K562 (cell line): ENCODE measurements around the gene DPCD. TPM values are rescaled to one million over a fixed set of nuclear protein-coding genes. Genes with fewer than 3 reads are reported as not detected.

Source experiments
- ADNP ChIP-seq: fragments of 200-800 bp; sonication (Bioruptor generic); IDR thresholded peaks from 2 replicates; pipeline ENCODE4 v1.6.1; 2016; ENCODE audit warnings: missing genetic modification characterization, missing compliant biosample characterization
- CCNT2 ChIP-seq: IDR thresholded peaks from 2 replicates; pipeline ENCODE4 v1.6.1; 2011; ENCODE audit warnings: borderline replicate concordance, low read depth, mild to moderate bottlenecking, moderate library complexity, mixed read lengths, low read length; ENCODE audit not compliant: insufficient read length; ENCODE audit errors: extremely low read depth
- DPF2 ChIP-seq: fragments of 450-650 bp; IDR thresholded peaks from 2 replicates; pipeline ENCODE4 v1.6.1; 2016
- HMGN3 ChIP-seq: IDR thresholded peaks from 2 replicates; pipeline ENCODE4 v1.6.1; 2011; ENCODE audit warnings: borderline replicate concordance, low read depth, mild to moderate bottlenecking, mixed read lengths, low read length; ENCODE audit not compliant: insufficient read length; ENCODE audit errors: extremely low read depth
- HNRNPUL1 ChIP-seq: fragments of 200-400 bp; formaldehyde crosslinking; IDR thresholded peaks from 2 replicates; pipeline ENCODE4 v1.6.1; 2017; ENCODE audit warnings: low read length
- KLF6 ChIP-seq: fragments of 250-450 bp; sonication (Bioruptor Pico); IDR thresholded peaks from 2 replicates; pipeline ENCODE4 v1.4.0; 2020; ENCODE audit warnings: mild to moderate bottlenecking, moderate library complexity, borderline replicate concordance
- MAFF ChIP-seq: IDR thresholded peaks from 2 replicates; pipeline ENCODE4 v1.6.1; 2012; ENCODE audit warnings: low read length, improper control_type of control experiment
- MAX ChIP-seq: sonication (generic); formaldehyde crosslinking; IDR thresholded peaks from 2 replicates; pipeline ENCODE4 v1.9.0; 2022; ENCODE audit warnings: mild to moderate bottlenecking, missing genetic modification reagents
- MCM7 ChIP-seq, 2 experiments: fragments of 450-650 bp; IDR thresholded peaks; 2 replicates each; pipeline ENCODE4 v1.6.1; 2016 to 2018
- NRF1 ChIP-seq, 2 experiments: fragments of 450-650 bp; IDR thresholded peaks in 1 of 2; conservative IDR thresholded peaks in 1 of 2; 2 replicates each; pipeline ENCODE4 v1.6.1; 2014; ENCODE audit warnings: mild to moderate bottlenecking in 2 of 2
- RBM22 ChIP-seq: fragments of 200-400 bp; formaldehyde crosslinking; IDR thresholded peaks from 2 replicates; pipeline ENCODE4 v1.6.1; 2018; ENCODE audit warnings: low read length, low read depth; ENCODE audit not compliant: poor library complexity, severe bottlenecking
- RCOR1 ChIP-seq, 2 experiments: IDR thresholded peaks; 2 replicates each; pipeline ENCODE4 v1.6.1; 2012; ENCODE audit warnings: low read depth in 2 of 2, low read length in 2 of 2, borderline replicate concordance in 1 of 2, improper control_type of control experiment in 1 of 2
- RNF2 ChIP-seq: sonication (generic); IDR thresholded peaks from 2 replicates; pipeline ENCODE4 v1.6.1; 2016
- THRA ChIP-seq: fragments of 450-650 bp; IDR thresholded peaks from 2 replicates; pipeline ENCODE4 v1.6.1; 2017; ENCODE audit warnings: mild to moderate bottlenecking, moderate library complexity
- WHSC1 ChIP-seq: IDR thresholded peaks from one replicate; pipeline ENCODE4 v1.6.1; 2012; ENCODE audit warnings: low read length, control low read depth, inconsistent platforms
- YY1 ChIP-seq, 3 experiments: IDR thresholded peaks; 2 replicates each; pipeline ENCODE4 v1.6.1; 2011; ENCODE audit warnings: low read length in 2 of 3, mild to moderate bottlenecking in 2 of 3, moderate library complexity in 2 of 3, borderline replicate concordance in 1 of 3, control low read depth in 1 of 3, low read depth in 1 of 3; ENCODE audit not compliant: insufficient read depth in 3 of 3, insufficient replicate concordance in 2 of 3, control insufficient read depth in 1 of 3, insufficient read length in 1 of 3; ENCODE audit errors: extremely low read depth in 1 of 3
- ZFX ChIP-seq: sonication (generic); formaldehyde crosslinking; IDR thresholded peaks from 2 replicates; pipeline ENCODE4 v1.8.0; 2022; ENCODE audit warnings: mild to moderate bottlenecking, missing genetic modification reagents, moderate library complexity
- ZNF197 ChIP-seq: fragments of 200-800 bp; sonication (Bioruptor generic); IDR thresholded peaks from 2 replicates; pipeline ENCODE4 v1.6.1; 2016; ENCODE audit warnings: low read depth, missing genetic modification characterization, missing compliant biosample characterization
- ZNF316 ChIP-seq: fragments of 450-650 bp; IDR thresholded peaks from 2 replicates; pipeline ENCODE4 v1.6.1; 2016
- ZNF583 ChIP-seq: fragments of 250-450 bp; sonication (Bioruptor Pico); IDR thresholded peaks from 2 replicates; pipeline ENCODE4 v1.4.0; 2020
- polyA plus RNA-seq, 8 experiments: library from polyadenylated mRNA; depleted of rRNA in 4 of 8; stranded (reverse) in 5 of 8; unstranded in 3 of 8; fragments of >200 nt; fragmentation: Nextera tagmentation in 2 of 8; fragmentation: Illumina TruSeq in 1 of 8; extraction: Ambion mirVana in 2 of 8; extraction: Trizol in 1 of 8; gene quantifications; 2 replicates each; pipeline versions ENCODE4 v1.2.1 to v1.2.3, GENCODE V29; 2011 to 2014; ENCODE audit warnings: inconsistent platforms in 1 of 8, missing spikeins in 1 of 8
- total RNA-seq, 7 experiments: library from RNA; depleted of rRNA in 6 of 7; stranded (reverse); fragments of >200 nt in 6 of 7; fragmentation: Illumina TruSeq in 2 of 7; extraction: Trizol in 2 of 7; gene quantifications; 2 replicates each; pipeline versions ENCODE4 v1.2.1 to v1.2.3, GENCODE V29; 2011 to 2021; ENCODE audit warnings: low replicate concordance in 1 of 7
- TF ChIP-seq, protein P1 (sequence below): sonication (generic); formaldehyde crosslinking; IDR thresholded peaks from 2 replicates; pipeline ENCODE4 v1.8.0; 2022; ENCODE audit warnings: missing genetic modification reagents, mild to moderate bottlenecking, moderate library complexity, borderline replicate concordance
- TF ChIP-seq, protein P2 (sequence below): fragments of 450-650 bp; conservative IDR thresholded peaks from 2 replicates; pipeline ENCODE4 v1.6.1; 2016; ENCODE audit warnings: missing genetic modification characterization, low read depth, mild to moderate bottlenecking, control low read depth, missing compliant biosample characterization
- TF ChIP-seq, protein P3 (sequence below): fragments of 450-650 bp; IDR thresholded peaks from 2 replicates; pipeline ENCODE4 v1.6.1; 2016

DPCD gene
- total and polyA plus RNA-seq, 9 of the 15 experiments (the other 6 are each of a cell fraction or from before 2014, with no cell fraction given), result 12.1 to 45.2 (median 20.0) TPM

DNA sequence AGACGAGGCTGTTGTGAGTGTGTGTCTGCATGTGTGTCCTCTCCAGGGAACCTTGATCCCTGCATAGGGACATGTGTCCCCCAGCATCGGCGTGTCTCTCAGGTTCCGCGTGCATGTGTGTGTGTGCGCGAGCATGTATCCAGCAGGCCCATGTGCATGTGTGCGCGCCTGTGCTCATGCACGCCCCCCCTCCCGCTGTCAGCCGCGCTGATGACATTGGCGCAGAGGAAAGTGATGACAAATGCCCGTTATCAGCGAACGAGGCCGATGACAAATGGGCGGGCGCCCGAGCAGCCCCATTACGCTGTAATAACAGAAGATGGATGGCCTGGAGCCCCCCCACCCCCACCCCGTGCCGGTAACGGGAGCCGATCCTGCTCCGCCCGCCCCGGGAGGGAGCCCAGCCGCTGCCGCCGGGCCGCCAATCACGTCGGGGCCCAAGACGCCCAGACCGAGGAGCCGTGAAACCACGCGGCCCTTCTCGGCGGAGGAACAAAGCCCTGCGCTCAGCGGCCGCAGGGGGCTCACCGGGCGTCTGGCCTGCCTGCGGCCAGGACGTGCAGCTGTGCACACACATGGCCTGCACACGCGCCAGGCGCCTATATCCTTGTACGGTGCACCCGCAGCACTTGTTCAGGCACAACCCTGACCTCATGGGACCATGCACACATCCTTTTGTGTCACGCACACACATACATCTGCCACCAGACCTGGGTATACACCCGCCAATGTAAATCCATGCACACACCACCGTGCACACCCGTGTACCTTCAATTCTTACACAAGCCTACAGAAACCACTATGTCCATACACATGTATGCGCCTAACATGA lies 21.6 kb upstream of the DPCD start (continued):
- TF ChIP-seq ZNF316, result no peak
- peak; percentile 43 to 59 for TF ChIP-seq NRF1 (conservative IDR thresholded peaks at IDR 0.05 in 1 of 2, IDR thresholded peaks at IDR 0.05 in 1 of 2)
- TF ChIP-seq RBM22, result no peak
- peak; percentile 69 for TF ChIP-seq HMGN3
- TF ChIP-seq, protein P1, sequence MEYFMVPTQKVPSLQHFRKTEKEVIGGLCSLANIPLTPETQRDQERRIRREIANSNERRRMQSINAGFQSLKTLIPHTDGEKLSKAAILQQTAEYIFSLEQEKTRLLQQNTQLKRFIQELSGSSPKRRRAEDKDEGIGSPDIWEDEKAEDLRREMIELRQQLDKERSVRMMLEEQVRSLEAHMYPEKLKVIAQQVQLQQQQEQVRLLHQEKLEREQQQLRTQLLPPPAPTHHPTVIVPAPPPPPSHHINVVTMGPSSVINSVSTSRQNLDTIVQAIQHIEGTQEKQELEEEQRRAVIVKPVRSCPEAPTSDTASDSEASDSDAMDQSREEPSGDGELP, result peak; percentile 85
- no peak for TF ChIP-seq HNRNPUL1
- TF ChIP-seq CCNT2, result peak; percentile 66
- TF ChIP-seq DPF2, result 0 out of 2 replicates have a peak, but pooled peaks have one; percentile 24
- no peak for TF ChIP-seq MAFF
- no peak for TF ChIP-seq ZNF583 (CRISPR knock-in tag)
- TF ChIP-seq WHSC1, result no peak
- TF ChIP-seq MCM7 (IDR thresholded peaks at IDR 0.05), result no peak
- no peak for TF ChIP-seq ADNP (tag)
- TF ChIP-seq THRA, result no peak
- peak in 1 of 2 experiments; percentile 59; a peak in 2 of 4 replicates for TF ChIP-seq RCOR1 (IDR thresholded peaks at IDR 0.05; ENCODE audit: borderline replicate concordance in 1 of 2, low read depth in 2 of 2, low read length in 2 of 2)
- no peak for TF ChIP-seq ZNF197 (CRISPR knock-in tag)
- peak; percentile 90 for TF ChIP-seq MAX (CRISPR knock-in tag)
- TF ChIP-seq, protein P2, sequence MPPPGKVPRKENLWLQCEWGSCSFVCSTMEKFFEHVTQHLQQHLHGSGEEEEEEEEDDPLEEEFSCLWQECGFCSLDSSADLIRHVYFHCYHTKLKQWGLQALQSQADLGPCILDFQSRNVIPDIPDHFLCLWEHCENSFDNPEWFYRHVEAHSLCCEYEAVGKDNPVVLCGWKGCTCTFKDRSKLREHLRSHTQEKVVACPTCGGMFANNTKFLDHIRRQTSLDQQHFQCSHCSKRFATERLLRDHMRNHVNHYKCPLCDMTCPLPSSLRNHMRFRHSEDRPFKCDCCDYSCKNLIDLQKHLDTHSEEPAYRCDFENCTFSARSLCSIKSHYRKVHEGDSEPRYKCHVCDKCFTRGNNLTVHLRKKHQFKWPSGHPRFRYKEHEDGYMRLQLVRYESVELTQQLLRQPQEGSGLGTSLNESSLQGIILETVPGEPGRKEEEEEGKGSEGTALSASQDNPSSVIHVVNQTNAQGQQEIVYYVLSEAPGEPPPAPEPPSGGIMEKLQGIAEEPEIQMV, result no peak
- no peak for TF ChIP-seq KLF6 (CRISPR knock-in tag)
- TF ChIP-seq, protein P3, sequence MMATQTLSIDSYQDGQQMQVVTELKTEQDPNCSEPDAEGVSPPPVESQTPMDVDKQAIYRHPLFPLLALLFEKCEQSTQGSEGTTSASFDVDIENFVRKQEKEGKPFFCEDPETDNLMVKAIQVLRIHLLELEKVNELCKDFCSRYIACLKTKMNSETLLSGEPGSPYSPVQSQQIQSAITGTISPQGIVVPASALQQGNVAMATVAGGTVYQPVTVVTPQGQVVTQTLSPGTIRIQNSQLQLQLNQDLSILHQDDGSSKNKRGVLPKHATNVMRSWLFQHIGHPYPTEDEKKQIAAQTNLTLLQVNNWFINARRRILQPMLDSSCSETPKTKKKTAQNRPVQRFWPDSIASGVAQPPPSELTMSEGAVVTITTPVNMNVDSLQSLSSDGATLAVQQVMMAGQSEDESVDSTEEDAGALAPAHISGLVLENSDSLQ, result peak; percentile 88
- no peak for TF ChIP-seq RNF2
- peak; percentile 54 for TF ChIP-seq ZFX (CRISPR knock-in tag)
- TF ChIP-seq YY1 (IDR thresholded peaks at IDR 0.05; ENCODE audit: borderline replicate concordance in 1 of 3, control insufficient read depth in 1 of 3, extremely low read depth in 1 of 3, insufficient read depth in 3 of 3, insufficient read length in 1 of 3, insufficient replicate concordance in 2 of 3, low read depth in 1 of 3, low read length in 2 of 3), result peak in 1 of 3 experiments; percentile 53
